Thoracic aorta (tissue), 2 donors: Measurements from ENCODE around the gene IL17RA. TPM values are rescaled to one million over a fixed set of nuclear protein-coding genes. Genes with fewer than 3 reads are reported as not detected.
"Not testable (repeated sequence)": the region's sequence is repeated elsewhere in the genome, so short reads cannot be mapped to it uniquely, and the experiment has no call there.

Source experiments
- ATAC-seq: fragments of 150-250 bp; one replicate; pipeline ENCODE4 v1.8.0; 2017; ENCODE audit warnings: low read depth; ENCODE audit not compliant: insufficient number of reproducible peaks, low FRiP score
- DNase-seq: peaks from one replicate; pipeline ENCODE4 v3.0.0-alpha.2; 2020; ENCODE audit warnings: low spot score
- H3K27ac ChIP-seq, 2 donors: fragments of 200-600 bp; sonication (generic); 1 replicate in 1 of 2; 2 replicates in 1 of 2; pipeline ENCODE4 v1.5.1; 2016; ENCODE audit warnings: mild to moderate bottlenecking in 2 of 2, moderate library complexity in 2 of 2
- H3K27me3 ChIP-seq: fragments of 200-600 bp; sonication (generic); replicated peaks from 2 replicates; pipeline ENCODE4 v1.6.0; 2016; ENCODE audit warnings: mild to moderate bottlenecking; ENCODE audit not compliant: insufficient read depth
- H3K36me3 ChIP-seq: fragments of 200-600 bp; sonication (generic); one replicate; pipeline ENCODE4 v1.5.1; 2016
- H3K4me1 ChIP-seq, 2 donors: fragments of 200-600 bp; sonication (generic); 1 replicate in 1 of 2; 2 replicates in 1 of 2; pipeline versions ENCODE4 v1.5.1 to v1.6.0; 2016; ENCODE audit warnings: low read depth in 2 of 2, mild to moderate bottlenecking in 1 of 2; ENCODE audit not compliant: control insufficient read depth in 1 of 2
- H3K4me3 ChIP-seq: fragments of 200-600 bp; sonication (generic); 2 replicates; pipeline ENCODE4 v1.5.1; 2016; ENCODE audit warnings: mild to moderate bottlenecking
- H3K9me3 ChIP-seq: fragments of 200-600 bp; sonication (generic); 2 replicates; pipeline ENCODE4 v1.5.1; 2016
- CTCF ChIP-seq: fragments of 200-600 bp; sonication (generic); IDR thresholded peaks from one replicate; pipeline ENCODE4 v1.5.1; 2019; ENCODE audit warnings: antibody characterized with exemption
- total RNA-seq, 2 donors: library from RNA; depleted of rRNA; stranded (reverse); fragments of >200 nt; gene quantifications; one replicate each; pipeline versions ENCODE4 v1.1.0 to v1.2.3, GENCODE V29; 2016

IL17RA gene
- total RNA-seq, 2 donors from 2014 or later: 28.4 to 34.1 TPM

GRCh38 chr22:17140826-17141766 is 56.3 kb downstream of the IL17RA start:
- ATAC-seq (no peak), DNase-seq (no peak)
- Histone ChIP-seq H3K4me1 (no peaks in the 10 kb centered on the region), H3K9me3 (no peaks in the 10 kb centered on the region), H3K27me3 (no peaks in the 10 kb centered on the region), H3K36me3 (peaks cover 47% of the 10 kb centered on the region), H3K27ac (no peak overlapping the region), H3K4me3 (no peak overlapping the region)
- TF ChIP-seq CTCF: no peak

- Histone ChIP-seq H3K4me1 (no peaks in the 10 kb centered on the region), H3K4me3 (no peak overlapping the region), H3K9me3 (no peaks in the 10 kb centered on the region), H3K27ac (no peak overlapping the region), H3K27me3 (no peaks in the 10 kb centered on the region), H3K36me3 (peaks cover 49% of the 10 kb centered on the region)
- ATAC-seq: no peak
- no peak for TF ChIP-seq CTCF
- DNase-seq: no peak
These were observed 58.3 kb downstream of the IL17RA start for GRCh38 chr22:17143101-17143500.

DNA sequence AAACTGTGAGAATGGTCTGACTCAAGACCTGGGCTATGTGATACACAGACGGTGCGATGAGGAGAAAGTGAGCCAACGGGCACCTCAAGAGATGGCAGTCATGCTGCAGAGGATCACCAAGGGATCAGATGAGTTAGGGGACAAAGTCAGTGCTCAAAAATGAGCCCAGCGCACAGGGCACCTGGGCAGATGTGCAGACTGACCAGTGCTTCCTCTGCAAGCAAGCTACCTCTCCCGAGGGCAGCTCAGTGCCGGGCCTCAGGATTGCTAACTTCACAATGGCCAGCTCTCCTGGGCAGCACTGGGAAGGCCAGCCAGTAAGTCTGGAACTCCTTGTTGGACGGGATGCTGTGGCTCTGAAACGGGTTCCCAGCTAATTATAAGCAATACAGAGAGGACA is 59.0 kb downstream of the IL17RA start:
- no peaks in the 10 kb centered on the region for H3K4me1 ChIP-seq

GRCh38 chr22:17145021-17145680 is 60.4 kb downstream of the IL17RA start:
- TF ChIP-seq CTCF: no peak
- H3K27me3 ChIP-seq: no peaks in the 10 kb centered on the region

More for the DNA sequence above, 59.0 kb downstream of the IL17RA start:
- no peaks in the 10 kb centered on the region for H3K9me3 ChIP-seq
- no peak overlapping the region for H3K27ac ChIP-seq
- TF ChIP-seq CTCF: no peak
- no peaks in the 10 kb centered on the region for H3K27me3 ChIP-seq
- H3K4me3 ChIP-seq: no peak overlapping the region
- ATAC-seq (no peak), DNase-seq (no peak)
- H3K36me3 ChIP-seq: peaks cover 43% of the 10 kb centered on the region

DNA sequence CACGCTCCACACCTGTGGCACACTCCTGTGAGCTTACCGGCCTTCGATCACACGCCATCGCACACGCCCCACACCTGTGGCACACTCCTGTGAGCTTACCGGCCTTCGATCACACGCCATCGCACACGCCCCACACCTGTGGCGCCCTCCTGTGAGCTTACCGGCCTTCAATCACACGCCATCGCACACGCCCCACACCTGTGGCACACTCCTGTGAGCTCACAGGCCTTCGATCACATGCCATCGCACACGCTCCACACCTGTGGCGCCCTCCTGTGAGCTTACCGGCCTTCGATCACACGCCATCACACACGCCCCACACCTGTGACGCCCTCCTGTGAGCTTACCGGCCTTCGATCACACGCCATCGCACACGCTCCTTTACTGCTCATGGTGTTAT is 62.7 kb downstream of the IL17RA start:
- DNase-seq, H3K27me3 ChIP-seq, H3K4me1 ChIP-seq, H3K4me3 ChIP-seq, ATAC-seq, H3K9me3 ChIP-seq, H3K27ac ChIP-seq: not testable (repeated sequence)
- H3K36me3 ChIP-seq: peaks cover 21% of the 10 kb centered on the region

More at GRCh38 chr22:17145021-17145680, 60.4 kb downstream of the IL17RA start:
- H3K4me3 ChIP-seq: no peak overlapping the region
- no peak overlapping the region for H3K27ac ChIP-seq
- H3K9me3 ChIP-seq: no peaks in the 10 kb centered on the region
- peaks cover 32% of the 10 kb centered on the region for H3K36me3 ChIP-seq
- ATAC-seq (no peak), DNase-seq (no peak)
- H3K4me1 ChIP-seq: no peaks in the 10 kb centered on the region
